ENCODE measurements around the gene RPS21. TPM values are rescaled to one million over a fixed set of nuclear protein-coding genes. Genes with fewer than 3 reads are reported as not detected.

Gene RPS21
- total RNA-seq, 1 experiment from 2014 or later = 1,761 TPM

GRCh38 chr20:62352402-62353288 is 34.3 kb upstream of the RPS21 start:
- in situ Hi-C loops (cut with HindIII; ENCODE audit: low pct_unique_long_range_greater_than_20kb, low sequenced_read_pairs) = no loop called here
- Histone ChIP-seq H3K4me3 (ENCODE audit: low read depth in 2 of 2, low read length in 2 of 2) (no peak overlapping the region), H3K4me1 (ENCODE audit: control insufficient read depth, insufficient read depth, low read length) (peaks cover 78% of the 10 kb centered on the region), H3K27me3 (ENCODE audit: control insufficient read depth, insufficient read depth, low read length) (no peaks in the 10 kb centered on the region), H3K9me3 (ENCODE audit: control insufficient read depth, insufficient read depth, low read depth, low read length) (no peaks in the 10 kb centered on the region; the same call in 1 of the 2 replicates), H3K27ac (ENCODE audit: low read length) (peak overlapping the region; percentile 93), H3K36me3 (ENCODE audit: control insufficient read depth, insufficient read depth, low read length) (peaks cover 6% of the 10 kb centered on the region)
- ATAC-seq (peak; percentile 39), DNase-seq (ENCODE audit: low read depth, low spot score) (no peak)
- ChIA-PET CTCF (no interaction called here), POLR2A (interaction anchor here (0.7 kb wide), 1 partner anchor 10 kb away, joined by 3 read pairs; no protein-coding TSS in a partner anchor)
- no TSS peak for BruUV-seq (replicated peaks)
- intact Hi-C loops (cut with micrococcal nuclease; ENCODE audit: unreplicated experiment) = no loop called here
- TF ChIP-seq CTCF (IDR thresholded peaks at IDR 0.05) = no peak

DNA sequence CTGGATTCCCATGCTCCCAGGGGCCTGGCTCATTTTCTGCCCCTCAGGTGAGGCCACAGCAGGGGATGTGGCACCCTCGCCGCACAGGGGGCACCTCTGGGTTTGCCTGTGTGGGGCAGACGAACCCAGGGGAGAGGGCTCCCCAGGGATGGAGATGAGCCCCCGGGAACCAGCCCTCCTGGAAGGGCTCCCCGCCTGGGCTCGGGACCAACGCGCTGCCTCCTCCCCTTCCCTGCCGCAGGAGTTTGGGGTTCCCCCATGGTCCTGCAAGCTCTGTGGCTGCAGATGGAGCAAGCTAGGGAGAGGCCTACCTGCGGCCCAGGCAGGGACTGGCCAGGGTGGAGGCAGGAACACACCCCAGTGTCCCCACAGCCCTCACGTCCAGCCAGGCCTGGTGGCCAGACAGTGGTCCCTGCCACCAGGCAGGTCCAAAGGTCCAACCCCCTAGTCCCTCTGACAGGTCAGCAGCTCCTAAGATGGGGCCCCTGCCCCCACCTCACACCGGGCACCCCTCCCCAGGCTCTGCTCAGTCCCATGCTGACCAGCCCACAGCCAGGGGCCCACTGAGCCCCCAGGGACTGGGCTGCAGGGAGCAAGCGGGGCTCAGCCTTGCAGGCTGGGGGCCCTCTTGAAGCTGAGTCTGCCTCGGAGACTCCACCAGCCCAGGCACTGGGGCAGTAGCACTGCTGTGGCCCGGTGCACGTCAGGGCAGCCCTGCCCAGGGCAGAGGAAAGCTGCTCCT is 33.4 kb upstream of the RPS21 start:
- in situ Hi-C loops (cut with HindIII; ENCODE audit: low pct_unique_long_range_greater_than_20kb, low sequenced_read_pairs) (no loop called here), intact Hi-C loops (cut with micrococcal nuclease; ENCODE audit: unreplicated experiment) (no loop called here)
- H3K9me3 ChIP-seq (ENCODE audit: control insufficient read depth, insufficient read depth, low read depth, low read length) = no peaks in the 10 kb centered on the region; the same call in 1 of the 2 replicates
- peak overlapping the region; percentile 93 for H3K27ac ChIP-seq (ENCODE audit: low read length)
- BruUV-seq (replicated peaks) = no TSS peak
- H3K27me3 ChIP-seq (ENCODE audit: control insufficient read depth, insufficient read depth, low read length) = no peaks in the 10 kb centered on the region
- H3K36me3 ChIP-seq (ENCODE audit: control insufficient read depth, insufficient read depth, low read length) = peaks cover 2% of the 10 kb centered on the region
- ATAC-seq (0 out of 2 replicates have a peak, but pooled peaks have one; percentile 2), DNase-seq (ENCODE audit: low read depth, low spot score) (no peak)
- ChIA-PET POLR2A (interaction anchor here (0.5 kb wide), 1 partner anchor 13 kb away, joined by 15 read pairs; no protein-coding TSS in a partner anchor), CTCF (no interaction called here)
- peaks cover 86% of the 10 kb centered on the region for H3K4me1 ChIP-seq (ENCODE audit: control insufficient read depth, insufficient read depth, low read length)
- no peak for TF ChIP-seq POLR2AphosphoS5 (IDR thresholded peaks at IDR 0.05; ENCODE audit: low read depth, low read length)
- no peak for TF ChIP-seq TCF7L2 (IDR thresholded peaks at IDR 0.05; ENCODE audit: low read depth, low read length)
- no peak overlapping the region for H3K4me3 ChIP-seq (ENCODE audit: low read depth in 2 of 2, low read length in 2 of 2)

- no TSS peak for BruUV-seq (replicated peaks)
Observed at GRCh38 chr20:62354031-62354808, 32.7 kb upstream of the RPS21 start.

More at GRCh38 chr20:62354031-62354808, 32.7 kb upstream of the RPS21 start:
- H3K4me3 ChIP-seq (ENCODE audit: low read depth in 2 of 2, low read length in 2 of 2) = no peak overlapping the region
- CTCF ChIA-PET = no interaction called here
- peaks cover 2% of the 10 kb centered on the region for H3K36me3 ChIP-seq (ENCODE audit: control insufficient read depth, insufficient read depth, low read length)
- in situ Hi-C loops (cut with HindIII; ENCODE audit: low pct_unique_long_range_greater_than_20kb, low sequenced_read_pairs) (no loop called here), intact Hi-C loops (cut with micrococcal nuclease; ENCODE audit: unreplicated experiment) (no loop called here)
- POLR2A ChIA-PET = interaction anchor here (0.5 kb wide), 1 partner anchor 14 kb away, joined by 15 read pairs; no protein-coding TSS in a partner anchor
- peak overlapping the region; percentile 93 for H3K27ac ChIP-seq (ENCODE audit: low read length)
- ATAC-seq (no peak), DNase-seq (ENCODE audit: low read depth, low spot score) (no peak)
- H3K4me1 ChIP-seq (ENCODE audit: control insufficient read depth, insufficient read depth, low read length) = peaks cover 94% of the 10 kb centered on the region
- no peaks in the 10 kb centered on the region for H3K27me3 ChIP-seq (ENCODE audit: control insufficient read depth, insufficient read depth, low read length)
- no peaks in the 10 kb centered on the region; the same call in 1 of the 2 replicates for H3K9me3 ChIP-seq (ENCODE audit: control insufficient read depth, insufficient read depth, low read depth, low read length)
- no peak for TF ChIP-seq CTCF (IDR thresholded peaks at IDR 0.05)
